Measurements from ENCODE around the gene UXT.

DNA sequence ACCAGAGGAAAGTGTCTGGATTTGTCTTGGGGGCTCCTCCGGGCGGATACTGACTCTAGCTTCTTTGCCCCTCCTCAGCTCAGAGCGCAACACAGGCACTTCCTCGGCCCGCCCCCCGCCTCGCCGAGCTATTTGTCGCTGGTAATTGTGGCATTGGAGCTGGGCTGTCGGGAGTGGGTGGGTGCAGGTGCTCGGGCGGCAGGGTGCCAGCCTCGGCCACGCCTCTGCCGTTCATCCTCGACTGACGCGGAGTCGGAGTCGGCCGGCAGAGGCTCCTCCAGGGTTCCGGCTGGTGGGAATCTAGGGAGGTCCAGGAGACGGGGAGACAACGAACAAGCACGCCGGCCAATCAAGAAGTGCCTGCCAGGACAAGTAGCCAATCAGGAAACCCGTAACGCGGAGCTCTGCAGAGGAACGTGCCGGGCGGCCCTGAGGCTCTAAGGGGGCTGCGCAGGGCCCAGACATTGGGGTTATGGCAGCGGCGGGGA is 35.4 kb downstream of the UXT start:
- TF ChIP-seq, protein P1, sequence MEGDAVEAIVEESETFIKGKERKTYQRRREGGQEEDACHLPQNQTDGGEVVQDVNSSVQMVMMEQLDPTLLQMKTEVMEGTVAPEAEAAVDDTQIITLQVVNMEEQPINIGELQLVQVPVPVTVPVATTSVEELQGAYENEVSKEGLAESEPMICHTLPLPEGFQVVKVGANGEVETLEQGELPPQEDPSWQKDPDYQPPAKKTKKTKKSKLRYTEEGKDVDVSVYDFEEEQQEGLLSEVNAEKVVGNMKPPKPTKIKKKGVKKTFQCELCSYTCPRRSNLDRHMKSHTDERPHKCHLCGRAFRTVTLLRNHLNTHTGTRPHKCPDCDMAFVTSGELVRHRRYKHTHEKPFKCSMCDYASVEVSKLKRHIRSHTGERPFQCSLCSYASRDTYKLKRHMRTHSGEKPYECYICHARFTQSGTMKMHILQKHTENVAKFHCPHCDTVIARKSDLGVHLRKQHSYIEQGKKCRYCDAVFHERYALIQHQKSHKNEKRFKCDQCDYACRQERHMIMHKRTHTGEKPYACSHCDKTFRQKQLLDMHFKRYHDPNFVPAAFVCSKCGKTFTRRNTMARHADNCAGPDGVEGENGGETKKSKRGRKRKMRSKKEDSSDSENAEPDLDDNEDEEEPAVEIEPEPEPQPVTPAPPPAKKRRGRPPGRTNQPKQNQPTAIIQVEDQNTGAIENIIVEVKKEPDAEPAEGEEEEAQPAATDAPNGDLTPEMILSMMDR (IDR thresholded peaks at IDR 0.05; ENCODE audit: low read depth, low read length): no peak
- no peak for TF ChIP-seq POLR2A (IDR thresholded peaks at IDR 0.05; ENCODE audit: extremely low read depth, insufficient read length)
- TF ChIP-seq MYC (IDR thresholded peaks at IDR 0.05; ENCODE audit: low read depth, low read length): no peak

All from NB4 (cell line).